MCF 10A (cell line): ENCODE data around the gene ZBTB45. TPM values are rescaled to one million over a fixed set of nuclear protein-coding genes. Genes with fewer than 3 reads are reported as not detected.

ENCODE experiments used
- Bru-seq: library from RNA; stranded (reverse); fragments of 400-500 nt; gene quantifications from one replicate; lab custom pipeline; 2021; lab: Mats Ljungman, UMichigan
- BruChase-seq, 2 experiments: library from RNA; stranded (reverse); fragments of 400-500 nt; gene quantifications; one replicate each; lab custom pipeline; 2021; lab: Mats Ljungman, UMichigan
- BruUV-seq: library from RNA; stranded (reverse); fragments of 400-500 nt; replicated peaks from 2 replicates; lab custom pipeline; 2021; lab: Mats Ljungman, UMichigan
- CTCF ChIA-PET: fragments of 300-600 bp; sonication (Branson Sonifier 250); formaldehyde crosslinking; extraction: SDS; loops from one replicate; lab custom pipeline; 2021; ENCODE audit warnings: antibody characterized with exemption, inconsistent platforms; lab: Yijun Ruan, JAX
- POLR2A ChIA-PET: fragments of 300-600, 350-650 bp; sonication (Branson Sonifier 250); formaldehyde crosslinking; extraction: SDS; loops from one replicate; lab custom pipeline; 2020; ENCODE audit warnings: antibody characterized with exemption, inconsistent platforms; lab: Yijun Ruan, JAX
- DNase-seq: peaks from one replicate; pipeline ENCODE4 v3.0.0-alpha.2; 2018; ENCODE audit not compliant: unreplicated experiment
- H3K27ac Mint-ChIP-seq: one replicate; pipeline ENCODE4 v1.8.0; 2022; ENCODE audit warnings: mild to moderate bottlenecking, low read depth, mixed read lengths; ENCODE audit not compliant: unreplicated experiment
- H3K27me3 Mint-ChIP-seq: one replicate; pipeline ENCODE4 v1.8.0; 2022; ENCODE audit warnings: mixed read lengths; ENCODE audit not compliant: insufficient read depth, unreplicated experiment
- H3K36me3 Mint-ChIP-seq: one replicate; pipeline ENCODE4 v1.8.0; 2022; ENCODE audit warnings: mild to moderate bottlenecking, moderate library complexity, mixed read lengths; ENCODE audit not compliant: insufficient read depth, unreplicated experiment
- H3K4me1 Mint-ChIP-seq: one replicate; pipeline ENCODE4 v1.8.0; 2022; ENCODE audit warnings: mixed read lengths; ENCODE audit not compliant: insufficient read depth, unreplicated experiment
- H3K4me3 Mint-ChIP-seq: one replicate; pipeline ENCODE4 v1.8.0; 2022; ENCODE audit warnings: mild to moderate bottlenecking, moderate library complexity, mixed read lengths; ENCODE audit not compliant: unreplicated experiment
- H3K9me3 Mint-ChIP-seq: one replicate; pipeline ENCODE4 v1.8.0; 2022; ENCODE audit warnings: mixed read lengths; ENCODE audit not compliant: unreplicated experiment
- CTCF ChIP-seq: fragments of 200-600 bp; IDR thresholded peaks from one replicate; pipeline ENCODE4 v1.8.0; 2022; ENCODE audit warnings: antibody characterized with exemption, mild to moderate bottlenecking; ENCODE audit not compliant: unreplicated experiment
- intact Hi-C: fragments of 100-400 bp; cut with micrococcal nuclease; formaldehyde crosslinking; loops from 2 replicates; pipeline ENCODE4 v1.14.1; 2022
- long read RNA-seq: library from polyadenylated mRNA; stranded (forward); transcript quantifications from one replicate; pipeline ENCODE4 v2.0.0, GENCODE V29; 2022
- total RNA-seq: library from RNA; stranded (reverse); gene quantifications from 2 replicates; pipeline ENCODE4 v1.2.3, GENCODE V29; 2022

The ZBTB45 gene
- total RNA-seq (12.8 and 15.0 TPM in 2 replicates), Bru-seq, nascent RNA (percentile 62 among the genes with signal in this experiment), BruChase-seq, experiment 1, labeled RNA remaining after a 6-hour chase (percentile 63 among the genes with signal in this experiment), BruChase-seq, experiment 2, labeled RNA remaining after a 2-hour chase (percentile 70 among the genes with signal in this experiment)
- long read RNA-seq, transcript ZBTB45-202 (3 exons, 2,541 nt) = major isoform, 15 of 24 reads
- long read RNA-seq, partial matches to known transcripts = 5 of 24 reads
- long read RNA-seq, other reads (novel, unspliced or antisense) = 0 of 24 reads

GRCh38 chr19:58519355-58520256 lies at the start of gene ZBTB45:
Gene ZBTB45 (minus strand): TSS chr19:58519810. CDS start chr19:58517673, 2,137 bp downstream.
- CTCF ChIA-PET = interaction anchor here (0.6 to 5.7 kb wide), 33 partner anchors 9 to 1414 kb away, joined by 3 to 43 read pairs (median 4); partner anchors contain the start of genes CHMP2A, TRIM28 and ZNF324B
- Mint-ChIP-seq H3K4me1 (peaks cover 27% of the 10 kb centered on the region), H3K4me3 (peak within 1 kb of the TSS; percentile 83), H3K27ac (peak within 1 kb of the TSS; percentile 100), H3K36me3 (peaks cover 29% of the 10 kb centered on the region), H3K27me3 (no peaks in the 10 kb centered on the region), H3K9me3 (no peaks in the 10 kb centered on the region)
- peak; percentile 86 for TF ChIP-seq CTCF
- POLR2A ChIA-PET = interaction anchor here (0.5 to 6.7 kb wide), 33 partner anchors 9 to 1183 kb away, joined by 3 to 194 read pairs (median 5); partner anchors contain the start of genes CHMP2A, MZF1, RNF225 and RPS5
- TSS peak; percentile 69 for BruUV-seq
- peak; percentile 98 for DNase-seq
- intact Hi-C loops = loop anchor here (1.0 to 2.0 kb wide), 3 partner anchors 25 to 157 kb away; partner anchors contain the start of genes CHMP2A, TRIM28 and ZNF497

DNA sequence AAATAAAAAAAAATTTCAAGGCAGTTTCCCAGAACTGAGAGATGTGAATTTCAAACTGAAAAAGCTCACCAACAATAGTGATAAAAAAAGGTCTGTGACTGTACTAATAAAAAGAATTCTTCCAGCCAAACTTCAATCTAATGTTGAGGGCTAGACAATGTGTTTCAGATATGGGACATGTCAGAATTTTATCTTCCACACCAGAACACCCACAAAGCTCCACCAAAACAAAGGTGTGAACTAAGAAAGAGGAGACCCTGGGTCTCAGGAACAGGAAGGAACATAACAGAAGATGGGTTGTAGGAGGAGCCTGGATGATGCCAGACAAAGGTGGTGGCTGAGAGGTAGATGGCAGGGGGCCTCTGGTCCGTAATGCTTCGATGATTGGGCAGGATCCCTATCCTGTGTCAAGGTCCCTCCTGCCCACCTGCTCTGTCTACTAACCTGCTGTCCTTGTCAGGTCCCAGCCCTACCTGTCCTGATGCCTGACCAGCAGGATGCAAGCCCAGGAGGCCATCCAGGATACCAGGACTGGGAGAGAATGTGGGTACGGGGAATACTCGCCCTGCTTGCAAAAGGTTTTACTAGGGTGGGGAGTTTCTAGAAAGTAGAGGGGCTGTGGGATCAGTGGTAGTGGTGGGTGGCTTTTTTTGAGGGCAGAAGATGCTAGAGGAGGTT lies 49.0 kb upstream of the ZBTB45 start:
- no TSS peak for BruUV-seq
- intact Hi-C loops = no loop called here
- no peak overlapping the region for H3K4me3 Mint-ChIP-seq
- DNase-seq = no peak
- peaks cover 45% of the 10 kb centered on the region for H3K36me3 Mint-ChIP-seq
- POLR2A ChIA-PET = interaction anchor here (0.7 to 3.5 kb wide), 2 partner anchors 7 to 10 kb away, joined by 3 to 17 read pairs; partner anchors contain the start of gene UBE2M
- no peaks in the 10 kb centered on the region for H3K27me3 Mint-ChIP-seq
- H3K27ac Mint-ChIP-seq = peak overlapping the region; percentile 2
- TF ChIP-seq CTCF = no peak
- CTCF ChIA-PET = no interaction called here
- H3K9me3 Mint-ChIP-seq = no peaks in the 10 kb centered on the region
- H3K4me1 Mint-ChIP-seq = peaks cover 23% of the 10 kb centered on the region

- Mint-ChIP-seq H3K27ac (no peak overlapping the region), H3K36me3 (peaks cover 49% of the 10 kb centered on the region), H3K9me3 (no peaks in the 10 kb centered on the region), H3K4me3 (no peak overlapping the region), H3K27me3 (no peaks in the 10 kb centered on the region), H3K4me1 (peaks cover 19% of the 10 kb centered on the region)
- DNase-seq = no peak
- ChIA-PET CTCF (no interaction called here), POLR2A (interaction anchor here (0.6 to 3.5 kb wide), 4 partner anchors 8 to 1265 kb away, joined by 3 to 17 read pairs (median 4); partner anchors contain the start of genes TRIM28 and UBE2M)
- intact Hi-C loops = no loop called here
- no peak for TF ChIP-seq CTCF
- BruUV-seq = no TSS peak
These were observed 47.4 kb upstream of the ZBTB45 start for GRCh38 chr19:58566989-58567388.
